OCI-LY7 (cell line): Measurements from ENCODE around the gene FNBP1. TPM values are rescaled to one million over a fixed set of nuclear protein-coding genes. Genes with fewer than 3 reads are reported as not detected.
"Not testable (repeated sequence)": the region's sequence is repeated elsewhere in the genome, so short reads cannot be mapped to it uniquely, and the experiment has no call there.

ENCODE experiments used
- BruUV-seq: library from RNA; stranded (reverse); fragments of 400-500 nt; replicated peaks from 2 replicates; lab custom pipeline; 2021; lab: Mats Ljungman, UMichigan
- CTCF ChIA-PET: fragments of 300-600 bp; sonication (Branson Sonifier 250); formaldehyde crosslinking; loops from one replicate; lab custom pipeline; 2022; ENCODE audit warnings: antibody characterized with exemption; ENCODE audit not compliant: unreplicated experiment; lab: Charles Lee
- POLR2A ChIA-PET: fragments of 300-600 bp; sonication (Branson Sonifier 250); formaldehyde crosslinking; loops from one replicate; lab custom pipeline; 2022; ENCODE audit warnings: antibody characterized with exemption; lab: Charles Lee
- DNase-seq: peaks from one replicate; pipeline ENCODE4 v3.0.0-alpha.2; 2015; ENCODE audit warnings: low spot score
- H2AFZ ChIP-seq: fragments of 200-600 bp; sonication (generic), shearing (Covaris generic); 2 replicates; pipeline ENCODE4 v1.6.1; 2014; ENCODE audit warnings: mild to moderate bottlenecking, antibody characterized with exemption, low read length, moderate library complexity
- H3K27ac ChIP-seq: fragments of 200-600 bp; sonication (generic); 2 replicates; pipeline ENCODE4 v1.5.1; 2014; ENCODE audit warnings: mixed run types, low read depth, mild to moderate bottlenecking, moderate library complexity, low read length, inconsistent platforms; ENCODE audit not compliant: poor library complexity, severe bottlenecking
- H3K36me3 ChIP-seq: fragments of 200-600 bp; sonication (generic); 2 replicates; pipeline ENCODE4 v1.6.1; 2014; ENCODE audit warnings: mild to moderate bottlenecking, antibody characterized with exemption, low read length, moderate library complexity, mixed read lengths; ENCODE audit not compliant: insufficient read depth
- H3K4me1 ChIP-seq: fragments of 200-600 bp; sonication (generic); 2 replicates; pipeline ENCODE4 v1.5.1; 2014; ENCODE audit warnings: mild to moderate bottlenecking, low read length; ENCODE audit not compliant: insufficient read depth, poor library complexity, severe bottlenecking
- H3K4me2 ChIP-seq: fragments of 200-600 bp; sonication (generic); 2 replicates; pipeline ENCODE4 v1.6.1; 2014; ENCODE audit warnings: mild to moderate bottlenecking, low read length
- H3K4me3 ChIP-seq: fragments of 200-600 bp; sonication (generic); 2 replicates; pipeline ENCODE4 v1.5.1; 2014; ENCODE audit warnings: mild to moderate bottlenecking, low read depth, low read length; ENCODE audit not compliant: poor library complexity, severe bottlenecking
- H3K79me2 ChIP-seq: fragments of 200-600 bp; sonication (generic); 2 replicates; pipeline ENCODE4 v1.6.1; 2016; ENCODE audit warnings: low read depth, mild to moderate bottlenecking, low read length, moderate library complexity, mixed read lengths; ENCODE audit not compliant: insufficient read depth
- H3K9me2 ChIP-seq: fragments of 200-600 bp; sonication (generic); 2 replicates; pipeline ENCODE4 v1.6.1; 2016; ENCODE audit warnings: mild to moderate bottlenecking, low read length, mixed read lengths; ENCODE audit not compliant: insufficient read depth
- H3K9me3 ChIP-seq: fragments of 200-600 bp; sonication (generic); 2 replicates; pipeline ENCODE4 v1.6.1; 2014; ENCODE audit warnings: mild to moderate bottlenecking, mixed run types, low read length, mixed read lengths
- H4K20me1 ChIP-seq: fragments of 200-600 bp; sonication (generic); 2 replicates; pipeline ENCODE4 v1.6.1; 2014; ENCODE audit warnings: mild to moderate bottlenecking, antibody characterized with exemption, low read length, moderate library complexity, mixed read lengths; ENCODE audit not compliant: insufficient read depth
- EZH2phosphoT487 ChIP-seq: fragments of 200-600 bp; sonication (generic); IDR thresholded peaks from 2 replicates; pipeline ENCODE4 v1.6.1; 2018; ENCODE audit warnings: low read depth, borderline replicate concordance, mild to moderate bottlenecking, mixed run types, antibody characterized with exemption, low read length, moderate library complexity, mixed read lengths
- intact Hi-C: fragments of 100-400 bp; cut with micrococcal nuclease; formaldehyde crosslinking; loops from one replicate; pipeline ENCODE4 v1.10.0; 2022; ENCODE audit not compliant: unreplicated experiment
- total RNA-seq, 2 experiments: library from RNA; depleted of rRNA in 1 of 2; stranded (reverse); fragments of >200 nt in 1 of 2; shearing (Covaris generic) in 1 of 2; gene quantifications; 2 replicates each; pipeline ENCODE4 v1.2.3, GENCODE V29; 2014 to 2022
- TF ChIP-seq, protein P1 (sequence below): fragments of 200-600 bp; sonication (generic); conservative IDR thresholded peaks from 2 replicates; pipeline ENCODE4 v1.5.1; 2014; ENCODE audit warnings: mild to moderate bottlenecking, antibody characterized with exemption, low read length, moderate library complexity, mixed read lengths

Gene FNBP1
- total RNA-seq, 2 experiments from 2014 or later: 93.3 to 164 TPM

DNA sequence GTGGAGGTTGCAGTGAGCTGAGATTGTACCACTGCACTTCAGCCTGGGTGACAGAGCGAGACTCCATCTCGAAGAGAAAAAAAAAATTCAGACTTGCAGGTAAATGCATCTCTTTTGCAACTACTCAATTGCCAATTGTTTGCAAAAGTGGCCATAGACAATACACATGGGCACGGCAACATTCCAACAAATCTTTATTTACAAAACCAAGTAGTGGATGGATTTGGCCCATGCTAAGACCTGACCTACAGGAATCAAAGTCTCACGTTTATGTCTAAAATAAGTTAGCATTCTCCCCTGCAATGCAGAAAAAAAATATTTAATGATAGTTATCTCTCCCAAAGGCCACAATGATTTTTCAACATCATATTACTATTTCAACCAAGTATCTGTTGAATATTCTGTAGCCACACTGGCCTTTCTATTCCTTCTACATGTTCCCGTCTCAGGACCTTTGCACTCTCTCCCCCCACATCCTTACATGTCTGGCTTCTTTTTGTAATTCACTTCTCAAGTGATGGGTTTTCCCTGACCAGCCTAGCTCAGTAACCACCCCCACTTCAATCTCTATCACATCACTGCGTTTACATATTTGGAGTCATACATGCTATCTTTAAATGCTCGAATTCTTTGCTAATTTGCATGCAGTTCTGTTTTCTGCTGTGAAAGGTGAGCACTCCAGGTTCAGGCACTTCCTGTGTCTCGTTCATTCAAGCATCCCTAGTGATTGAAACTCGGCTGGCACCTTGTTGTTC, 54.2 kb downstream of the FNBP1 start:
- Histone ChIP-seq H3K9me2 (no peaks in the 10 kb centered on the region), H3K27ac (peak overlapping the region; percentile 96), H3K4me1 (peaks cover 82% of the 10 kb centered on the region), H2AFZ (no peak overlapping the region), H3K9me3 (peaks cover 16% of the 10 kb centered on the region), H3K4me3 (peak overlapping the region; percentile 62), H3K36me3 (peaks cover 41% of the 10 kb centered on the region), H4K20me1 (no peaks in the 10 kb centered on the region), H3K79me2 (peaks cover 96% of the 10 kb centered on the region), H3K4me2 (peak overlapping the region; percentile 98)
- DNase-seq: peak; percentile 90
- TF ChIP-seq EZH2phosphoT487: no peak
- TF ChIP-seq, protein P1, sequence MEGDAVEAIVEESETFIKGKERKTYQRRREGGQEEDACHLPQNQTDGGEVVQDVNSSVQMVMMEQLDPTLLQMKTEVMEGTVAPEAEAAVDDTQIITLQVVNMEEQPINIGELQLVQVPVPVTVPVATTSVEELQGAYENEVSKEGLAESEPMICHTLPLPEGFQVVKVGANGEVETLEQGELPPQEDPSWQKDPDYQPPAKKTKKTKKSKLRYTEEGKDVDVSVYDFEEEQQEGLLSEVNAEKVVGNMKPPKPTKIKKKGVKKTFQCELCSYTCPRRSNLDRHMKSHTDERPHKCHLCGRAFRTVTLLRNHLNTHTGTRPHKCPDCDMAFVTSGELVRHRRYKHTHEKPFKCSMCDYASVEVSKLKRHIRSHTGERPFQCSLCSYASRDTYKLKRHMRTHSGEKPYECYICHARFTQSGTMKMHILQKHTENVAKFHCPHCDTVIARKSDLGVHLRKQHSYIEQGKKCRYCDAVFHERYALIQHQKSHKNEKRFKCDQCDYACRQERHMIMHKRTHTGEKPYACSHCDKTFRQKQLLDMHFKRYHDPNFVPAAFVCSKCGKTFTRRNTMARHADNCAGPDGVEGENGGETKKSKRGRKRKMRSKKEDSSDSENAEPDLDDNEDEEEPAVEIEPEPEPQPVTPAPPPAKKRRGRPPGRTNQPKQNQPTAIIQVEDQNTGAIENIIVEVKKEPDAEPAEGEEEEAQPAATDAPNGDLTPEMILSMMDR: no peak
- ChIA-PET CTCF (no interaction called here), POLR2A (interaction anchor here (0.7 to 2.5 kb wide), 5 partner anchors 10 to 101 kb away, joined by 3 to 10 read pairs (median 4); no protein-coding TSS in a partner anchor)
- TSS peak; percentile 28 for BruUV-seq
- intact Hi-C loops: loop anchor here (1.0 to 2.0 kb wide), 2 partner anchors 51 to 100 kb away; no protein-coding TSS in a partner anchor

DNA sequence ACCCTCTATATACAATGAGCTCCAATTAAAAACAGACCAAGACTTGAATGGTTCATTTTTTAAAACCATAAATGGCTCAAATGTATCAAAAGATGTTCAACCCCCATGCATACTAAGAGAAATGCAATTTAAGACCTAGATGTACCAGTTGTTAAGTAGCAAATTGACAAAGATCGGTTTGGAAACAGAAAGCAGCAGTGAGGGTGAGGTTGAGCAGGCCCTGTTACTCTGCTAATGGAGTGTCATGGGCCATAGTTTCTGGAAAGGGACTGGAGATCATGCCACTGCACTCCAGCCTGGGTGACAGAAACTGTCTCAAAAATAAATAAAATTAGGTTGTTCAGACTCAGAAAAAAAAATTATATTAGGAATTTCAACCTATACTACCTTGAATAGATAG, 55.0 kb downstream of the FNBP1 start:
- H3K9me2 ChIP-seq: no peaks in the 10 kb centered on the region
- no peak overlapping the region for H2AFZ ChIP-seq
- H3K79me2 ChIP-seq: peaks cover 96% of the 10 kb centered on the region
- CTCF ChIA-PET: no interaction called here
- H4K20me1 ChIP-seq: no peaks in the 10 kb centered on the region
- peaks cover 48% of the 10 kb centered on the region for H3K36me3 ChIP-seq
- H3K4me1 ChIP-seq: peaks cover 74% of the 10 kb centered on the region
- POLR2A ChIA-PET: interaction anchor here (0.7 to 2.5 kb wide), 8 partner anchors 10 to 85 kb away, joined by 3 to 10 read pairs (median 6); no protein-coding TSS in a partner anchor
- H3K27ac ChIP-seq: peak overlapping the region; percentile 96
- H3K9me3 ChIP-seq: peaks cover 20% of the 10 kb centered on the region
- intact Hi-C loops: loop anchor here (2.0 kb wide), 1 partner anchor 99 kb away; no protein-coding TSS in a partner anchor
- H3K4me3 ChIP-seq: peak overlapping the region; percentile 62
- DNase-seq: no peak
- BruUV-seq: no TSS peak
- TF ChIP-seq, protein P1: no peak
- TF ChIP-seq EZH2phosphoT487: no peak
- H3K4me2 ChIP-seq: peak overlapping the region; percentile 98

DNA sequence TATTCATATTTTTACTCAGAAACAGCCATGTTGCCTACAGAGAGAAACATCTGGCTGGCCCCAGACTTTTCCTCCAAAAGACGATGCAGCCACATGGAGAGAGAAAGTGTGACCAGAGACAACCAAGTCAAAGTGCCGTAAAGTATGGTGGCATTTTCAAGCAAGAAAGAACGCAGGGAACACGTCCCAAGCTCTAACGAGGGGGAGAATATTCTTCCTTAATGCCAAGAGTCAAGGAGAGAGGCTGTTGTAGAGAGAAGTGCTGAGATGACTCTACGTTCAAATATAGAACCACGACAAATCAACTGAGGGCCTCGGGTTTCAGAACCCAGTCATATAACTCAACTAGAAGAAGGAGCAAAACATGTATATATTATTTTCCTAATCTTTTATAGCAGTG, 55.9 kb downstream of the FNBP1 start:
- DNase-seq: no peak
- BruUV-seq: no TSS peak

GRCh38 chr9:129984589-129984988, 58.4 kb downstream of the FNBP1 start:
- BruUV-seq, H2AFZ ChIP-seq, H3K27ac ChIP-seq, intact Hi-C loops, H3K4me2 ChIP-seq, H4K20me1 ChIP-seq, CTCF ChIA-PET, DNase-seq, H3K9me2 ChIP-seq, H3K4me3 ChIP-seq: not testable (repeated sequence)
- Histone ChIP-seq H3K36me3 (peaks cover 60% of the 10 kb centered on the region), H3K79me2 (peaks cover 92% of the 10 kb centered on the region), H3K9me3 (peaks cover 23% of the 10 kb centered on the region), H3K4me1 (peaks cover 41% of the 10 kb centered on the region)
- POLR2A ChIA-PET: interaction anchor here (0.6 to 1.8 kb wide), 2 partner anchors 20 to 44 kb away, joined by 3 to 11 read pairs; no protein-coding TSS in a partner anchor

More for the DNA sequence above, 55.9 kb downstream of the FNBP1 start:
- ChIA-PET CTCF (no interaction called here), POLR2A (interaction anchor here (1.0 to 1.1 kb wide), 4 partner anchors 11 to 22 kb away, joined by 4 to 7 read pairs (median 5); no protein-coding TSS in a partner anchor)
- Histone ChIP-seq H4K20me1 (no peaks in the 10 kb centered on the region), H3K9me2 (no peaks in the 10 kb centered on the region), H3K4me1 (peaks cover 66% of the 10 kb centered on the region), H2AFZ (no peak overlapping the region), H3K4me2 (peak overlapping the region; percentile 98), H3K27ac (peak overlapping the region; percentile 96), H3K36me3 (peaks cover 54% of the 10 kb centered on the region), H3K4me3 (peak overlapping the region; percentile 40), H3K9me3 (peaks cover 23% of the 10 kb centered on the region), H3K79me2 (peaks cover 96% of the 10 kb centered on the region)
- intact Hi-C loops: no loop called here
- TF ChIP-seq, protein P1: no peak
- no peak for TF ChIP-seq EZH2phosphoT487
